Mesenchymal stem cell (in vitro differentiated cells and primary cell): ENCODE results near the gene RBMS1.

Experiments
- DNase-seq: peaks from one replicate; pipeline ENCODE4 v3.0.0-alpha.2; 2013
- H2AFZ ChIP-seq: one replicate; pipeline ENCODE4 v1.6.1; 2013; ENCODE audit warnings: low read depth, mild to moderate bottlenecking, control low read depth, inconsistent platforms, low read length, moderate library complexity
- H2AK5ac ChIP-seq: 2 replicates; pipeline ENCODE4 v1.6.1; 2013; ENCODE audit warnings: low read length, moderate library complexity, mild to moderate bottlenecking, inconsistent platforms; ENCODE audit not compliant: severe bottlenecking
- H2BK120ac ChIP-seq: one replicate; pipeline ENCODE4 v1.6.1; 2013; ENCODE audit warnings: low read depth, mild to moderate bottlenecking, inconsistent platforms, low read length, moderate library complexity
- H2BK12ac ChIP-seq, 2 experiments: one replicate each; pipeline ENCODE4 v1.6.1; 2013; ENCODE audit warnings: inconsistent platforms in 2 of 2, low read length in 2 of 2, mild to moderate bottlenecking in 2 of 2, moderate library complexity in 2 of 2, control low read depth in 1 of 2
- H2BK15ac ChIP-seq: one replicate; pipeline ENCODE4 v1.6.1; 2013; ENCODE audit warnings: mild to moderate bottlenecking, low read depth, inconsistent platforms; ENCODE audit not compliant: poor library complexity, severe bottlenecking
- H2BK5ac ChIP-seq: 2 replicates; pipeline ENCODE4 v1.6.1; 2013; ENCODE audit warnings: low read depth, mild to moderate bottlenecking, low read length, control low read depth, inconsistent platforms; ENCODE audit not compliant: poor library complexity, severe bottlenecking
- H3K14ac ChIP-seq, 2 experiments: one replicate each; pipeline ENCODE4 v1.6.1; 2013; ENCODE audit warnings: inconsistent platforms in 2 of 2, low read length in 2 of 2, control low read depth in 1 of 2, mild to moderate bottlenecking in 1 of 2, moderate library complexity in 1 of 2
- H3K18ac ChIP-seq, 2 experiments: one replicate each; pipeline ENCODE4 v1.6.1; 2013; ENCODE audit warnings: inconsistent platforms in 2 of 2, low read length in 2 of 2, control low read depth in 1 of 2, low read depth in 1 of 2, mild to moderate bottlenecking in 1 of 2
- H3K23ac ChIP-seq, 2 experiments: one replicate each; pipeline ENCODE4 v1.6.1; 2013; ENCODE audit warnings: inconsistent platforms in 2 of 2, low read length in 2 of 2, mild to moderate bottlenecking in 2 of 2, moderate library complexity in 2 of 2, control low read depth in 1 of 2
- H3K27ac ChIP-seq: 2 replicates; pipeline ENCODE4 v1.5.1; 2013; ENCODE audit warnings: mild to moderate bottlenecking, moderate library complexity, low read length, control low read depth, inconsistent platforms; ENCODE audit not compliant: poor library complexity, severe bottlenecking
- H3K27me3 ChIP-seq, 2 experiments: 2 replicates each; pipeline versions ENCODE4 v1.6.1 to v1.7.0; 2013; ENCODE audit warnings: low read length in 2 of 2, mild to moderate bottlenecking in 2 of 2, moderate library complexity in 2 of 2, control low read depth in 1 of 2, inconsistent platforms in 1 of 2; ENCODE audit not compliant: control insufficient read depth in 1 of 2, insufficient read depth in 1 of 2
- H3K36me3 ChIP-seq, 2 experiments: 2 replicates each; pipeline versions ENCODE4 v1.6.1 to v1.7.0; 2013; ENCODE audit warnings: low read length in 2 of 2, control low read depth in 1 of 2, inconsistent platforms in 1 of 2, low read depth in 1 of 2, mild to moderate bottlenecking in 1 of 2; ENCODE audit not compliant: insufficient read depth in 2 of 2, control insufficient read depth in 1 of 2
- H3K4ac ChIP-seq, 2 experiments: one replicate each; pipeline ENCODE4 v1.6.1; 2013; ENCODE audit warnings: inconsistent platforms in 2 of 2, low read length in 2 of 2, mild to moderate bottlenecking in 2 of 2, moderate library complexity in 2 of 2, control low read depth in 1 of 2, low read depth in 1 of 2
- H3K4me1 ChIP-seq: 2 replicates; pipeline ENCODE4 v1.6.1; 2013; ENCODE audit warnings: low read depth, low read length, control low read depth; ENCODE audit not compliant: control insufficient read depth, insufficient read depth
- H3K4me2 ChIP-seq: 2 replicates; pipeline ENCODE4 v1.6.1; 2013; ENCODE audit warnings: low read length, mild to moderate bottlenecking, inconsistent platforms; ENCODE audit not compliant: poor library complexity, severe bottlenecking
- H3K4me3 ChIP-seq, 2 experiments: 2 replicates each; pipeline versions ENCODE4 v1.5.1 to v1.7.0; 2013; ENCODE audit warnings: low read length in 2 of 2, mild to moderate bottlenecking in 2 of 2, control low read depth in 1 of 2, low read depth in 1 of 2; ENCODE audit not compliant: insufficient read depth in 1 of 2
- H3K79me1 ChIP-seq: replicated peaks from 2 replicates; pipeline ENCODE4 v1.6.1; 2013; ENCODE audit warnings: mild to moderate bottlenecking, control low read depth, low read length, inconsistent platforms; ENCODE audit not compliant: poor library complexity, severe bottlenecking
- H3K9ac ChIP-seq: 2 replicates; pipeline ENCODE4 v1.7.0; 2013; ENCODE audit warnings: mild to moderate bottlenecking, low read length, moderate library complexity
- H3K9me3 ChIP-seq: 2 replicates; pipeline ENCODE4 v1.7.0; 2013; ENCODE audit warnings: mild to moderate bottlenecking, low read length; ENCODE audit not compliant: control insufficient read depth
- H4K8ac ChIP-seq: one replicate; pipeline ENCODE4 v1.6.1; 2013; ENCODE audit warnings: inconsistent platforms, mild to moderate bottlenecking, low read length, moderate library complexity
- H4K91ac ChIP-seq: one replicate; pipeline ENCODE4 v1.6.1; 2013; ENCODE audit warnings: mild to moderate bottlenecking, low read length, inconsistent platforms
- WGBS: methylation state at CpG from one replicate; pipeline ENCODE4 v1.1.7; 2013; ENCODE audit warnings: mixed read lengths; 5-methylcytosine and 5-hydroxymethylcytosine counted together

Gene RBMS1

DNA sequence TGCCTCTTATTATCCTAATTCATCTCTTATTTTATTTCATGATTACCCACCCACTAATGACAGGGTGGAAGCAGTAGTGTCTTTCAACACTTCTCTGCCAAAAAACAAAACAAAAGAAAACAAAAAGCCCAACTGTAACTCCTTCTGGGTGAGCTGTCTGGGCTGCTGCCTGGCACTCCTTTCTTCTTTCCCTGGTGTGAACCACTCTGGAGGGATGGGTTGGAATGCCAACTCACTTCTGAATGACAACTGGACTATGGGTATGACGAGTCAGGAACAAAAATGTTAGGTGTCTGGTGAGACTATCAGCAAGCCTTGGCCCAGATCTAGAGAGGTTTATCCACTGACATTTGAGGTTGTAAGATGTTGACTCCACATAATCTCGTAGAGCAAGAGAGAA is 205.3 kb downstream of the RBMS1 start:
- DNase-seq, result no peak
- Histone ChIP-seq H3K9ac (peak overlapping the region; percentile 85), H2BK5ac (no peak overlapping the region), H3K79me1 (peaks cover 18% of the 10 kb centered on the region), H3K27ac (peak overlapping the region; percentile 35), H2AFZ (no peak overlapping the region), H2BK15ac (no peak overlapping the region), H3K4me3 (no peak overlapping the region), H3K4me2 (no peak overlapping the region), H3K4me1 (peaks cover 4% of the 10 kb centered on the region), H3K23ac (no peak overlapping the region), H3K9me3 (no peaks in the 10 kb centered on the region), H3K36me3 (peaks cover 15 to 93% of the 10 kb centered on the region in 2 experiments), H2AK5ac (no peak overlapping the region), H4K8ac (no peak overlapping the region), H3K4ac (no peak overlapping the region), H2BK12ac (no peak overlapping the region), H3K18ac (peak overlapping the region in 1 of 2 experiments; percentile 24), H3K27me3 (no peaks in the 10 kb centered on the region), H2BK120ac (no peak overlapping the region), H4K91ac (no peak overlapping the region), H3K14ac (no peak overlapping the region)
- 89% methylated on average over 2 of the region's 2 CpGs for WGBS

GRCh38 chr2:160287476-160287875 is 206.1 kb downstream of the RBMS1 start:
- H4K8ac ChIP-seq, result no peak overlapping the region
- no peak overlapping the region for H2BK12ac ChIP-seq
- no peak overlapping the region for H3K4me2 ChIP-seq
- H4K91ac ChIP-seq, result no peak overlapping the region
- no peak for DNase-seq
- no peaks in the 10 kb centered on the region for H3K27me3 ChIP-seq
- H3K4me1 ChIP-seq, result peaks cover 2% of the 10 kb centered on the region
- H2AK5ac ChIP-seq, result no peak overlapping the region
- no peak overlapping the region for H3K27ac ChIP-seq
- no peak overlapping the region for H3K14ac ChIP-seq
- no peak overlapping the region for H2BK120ac ChIP-seq
- no peak overlapping the region for H3K9ac ChIP-seq
- no peak overlapping the region for H3K23ac ChIP-seq
- H3K4ac ChIP-seq, result no peak overlapping the region
- H3K18ac ChIP-seq, result no peak overlapping the region
- 90% methylated on average over 1 of the region's 3 CpGs for whole genome bisulfite sequencing
- no peak overlapping the region for H3K4me3 ChIP-seq
- H3K79me1 ChIP-seq, result peaks cover 16% of the 10 kb centered on the region
- no peak overlapping the region for H2BK5ac ChIP-seq
- H2AFZ ChIP-seq, result no peak overlapping the region
- no peak overlapping the region for H2BK15ac ChIP-seq
- H3K9me3 ChIP-seq, result no peaks in the 10 kb centered on the region
- H3K36me3 ChIP-seq, result peaks cover 10 to 96% of the 10 kb centered on the region in 2 experiments

DNA sequence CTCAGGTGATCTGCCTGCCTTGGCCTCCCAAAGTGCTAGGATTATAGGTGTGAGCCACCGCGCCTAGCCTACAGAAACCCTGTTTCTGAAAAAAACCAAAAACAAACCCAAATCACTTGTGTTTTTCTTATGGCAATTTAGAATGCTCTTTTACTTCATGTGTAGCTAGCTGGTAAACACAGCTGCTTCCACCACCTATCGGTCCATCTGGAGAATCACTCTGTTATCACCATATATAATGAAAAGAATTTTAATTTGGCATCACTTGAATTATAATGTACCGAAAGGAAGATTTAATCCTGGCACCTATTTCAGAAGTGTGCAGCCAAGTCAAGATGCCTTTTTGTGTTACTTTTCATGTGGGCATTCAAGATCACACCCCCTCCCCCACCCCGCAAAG is 207.1 kb downstream of the RBMS1 start:
- Histone ChIP-seq H3K36me3 (peaks cover 10 to 95% of the 10 kb centered on the region in 2 experiments), H2BK12ac (no peak overlapping the region), H3K27ac (no peak overlapping the region), H3K4ac (no peak overlapping the region), H2BK120ac (no peak overlapping the region), H2AK5ac (no peak overlapping the region), H3K9me3 (no peaks in the 10 kb centered on the region), H3K4me3 (no peak overlapping the region), H4K8ac (no peak overlapping the region), H4K91ac (no peak overlapping the region), H2BK5ac (no peak overlapping the region), H2AFZ (no peak overlapping the region), H3K9ac (no peak overlapping the region), H3K27me3 (no peaks in the 10 kb centered on the region), H3K4me1 (peaks cover 2% of the 10 kb centered on the region), H2BK15ac (no peak overlapping the region), H3K14ac (no peak overlapping the region), H3K18ac (no peak overlapping the region), H3K79me1 (peaks cover 16% of the 10 kb centered on the region), H3K23ac (no peak overlapping the region), H3K4me2 (no peak overlapping the region)
- DNase-seq, result no peak
- WGBS, result 100% methylated on average over 3 of the region's 5 CpGs

DNA sequence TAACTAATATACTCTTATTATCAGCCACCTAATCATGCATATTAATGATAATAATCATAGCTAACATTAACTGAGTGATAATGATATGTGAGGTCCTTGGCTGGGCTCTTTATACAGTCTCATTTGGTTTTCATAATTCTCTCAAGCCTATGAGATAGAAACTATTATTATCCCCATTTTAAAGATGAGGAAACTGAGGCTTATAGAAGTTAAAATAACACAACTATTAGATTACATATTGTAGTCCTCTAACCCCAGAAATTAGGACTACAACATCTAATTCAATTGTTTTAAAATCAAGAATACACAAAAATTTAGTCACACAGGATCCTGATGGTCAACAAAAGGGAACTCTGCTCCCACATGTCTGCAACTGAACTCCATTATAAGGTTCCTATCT is 209.9 kb downstream of the RBMS1 start:
- H3K79me1 ChIP-seq, result peaks cover 11% of the 10 kb centered on the region
- H3K4me2 ChIP-seq, result no peak overlapping the region
- H3K4me3 ChIP-seq, result no peak overlapping the region
- no peak overlapping the region for H2BK12ac ChIP-seq
- H2AK5ac ChIP-seq, result no peak overlapping the region
- no peak overlapping the region for H2AFZ ChIP-seq
- H3K9ac ChIP-seq, result peak overlapping the region; percentile 30
- no peak overlapping the region for H3K23ac ChIP-seq
- no peak for DNase-seq
- no peak overlapping the region for H3K4ac ChIP-seq
- H2BK15ac ChIP-seq, result no peak overlapping the region
- H2BK120ac ChIP-seq, result no peak overlapping the region
- H3K27me3 ChIP-seq, result no peaks in the 10 kb centered on the region
- H2BK5ac ChIP-seq, result no peak overlapping the region
- H3K36me3 ChIP-seq, result peaks cover 10 to 95% of the 10 kb centered on the region in 2 experiments
- H3K14ac ChIP-seq, result no peak overlapping the region
- no peak overlapping the region for H4K8ac ChIP-seq
- peaks cover 2% of the 10 kb centered on the region for H3K4me1 ChIP-seq
- no peak overlapping the region for H4K91ac ChIP-seq
- H3K18ac ChIP-seq, result no peak overlapping the region
- H3K27ac ChIP-seq, result no peak overlapping the region
- no peaks in the 10 kb centered on the region for H3K9me3 ChIP-seq
